KBM-7 (cell line): ENCODE measurements around the gene FAM13C.
A peak's percentile ranks its signal among the peaks of the same experiment; 100 is the strongest.
"Not testable (repeated sequence)": the region's sequence is repeated elsewhere in the genome, so short reads cannot be mapped to it uniquely, and the experiment has no call there.

ENCODE experiments used
- DNase-seq: peaks from one replicate; pipeline ENCODE4 v3.0.0-alpha.2; 2015
- in situ Hi-C: fragments of 300-500 bp; cut with MboI; formaldehyde crosslinking; loops from 2 replicates; pipeline ENCODE4 v1.14.3; 2020; ENCODE audit warnings: low sequenced_read_pairs, low pct_unique_long_range_greater_than_20kb, mixed read lengths

FAM13C gene

DNA sequence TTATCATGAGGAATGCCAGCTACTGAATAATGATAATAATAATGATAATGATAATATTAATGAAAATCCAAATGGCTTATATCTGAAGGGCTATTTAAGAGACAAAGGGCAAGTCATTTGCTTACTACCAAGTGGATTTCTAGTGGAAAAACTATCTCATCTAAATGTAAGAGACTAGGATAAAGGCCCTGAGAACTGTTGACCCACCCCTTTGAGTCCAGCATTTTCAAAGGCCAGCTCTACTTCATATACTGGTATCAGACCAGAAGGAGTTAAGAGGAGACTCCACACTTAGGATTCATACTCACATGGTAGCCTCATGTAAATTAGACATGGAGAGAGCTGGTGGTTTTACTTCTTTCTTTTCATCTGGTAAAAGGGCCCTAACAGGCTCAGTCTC is 109.9 kb downstream of the FAM13C start:
- in situ Hi-C loops, result loop anchor here (25.0 kb wide), 1 partner anchor 335 kb away; no protein-coding TSS in a partner anchor
- DNase-seq, result no peak

- in situ Hi-C loops, result no loop called here
These were observed 116.7 kb downstream of the FAM13C start for GRCh38 chr10:59245686-59246085.

DNA sequence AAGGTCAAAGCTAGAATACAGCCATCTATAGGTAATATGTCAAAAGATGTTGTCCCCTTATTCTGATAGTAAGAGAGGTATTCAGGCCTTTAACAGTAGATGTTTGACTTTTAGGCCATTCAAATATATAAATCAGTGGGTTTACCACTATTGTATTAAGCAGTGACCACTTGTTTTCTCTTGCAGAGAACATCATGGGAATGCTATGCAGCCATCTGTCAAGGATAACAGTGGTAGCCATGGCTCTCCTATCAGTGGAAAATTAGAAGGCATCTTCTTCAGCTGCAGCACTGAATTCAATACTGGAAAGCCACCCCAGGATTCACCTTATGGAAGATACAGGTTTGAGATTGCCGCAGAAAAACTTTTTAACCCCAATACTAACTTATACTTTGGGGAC is 117.5 kb downstream of the FAM13C start:
- DNase-seq, result no peak
- in situ Hi-C loops, result no loop called here

More at GRCh38 chr10:59245686-59246085, 116.7 kb downstream of the FAM13C start:
- DNase-seq, result no peak

GRCh38 chr10:59243611-59244195 is 118.6 kb downstream of the FAM13C start:
- no peak for DNase-seq
- in situ Hi-C loops, result no loop called here

GRCh38 chr10:59242991-59243390 is 119.4 kb downstream of the FAM13C start:
- in situ Hi-C loops, result no loop called here
- no peak for DNase-seq

GRCh38 chr10:59242057-59242456 is 120.3 kb downstream of the FAM13C start:
- no peak for DNase-seq
- in situ Hi-C loops, result no loop called here

GRCh38 chr10:59240582-59241183 is 121.7 kb downstream of the FAM13C start:
- DNase-seq, result peak; percentile 58
- in situ Hi-C loops, result no loop called here

DNA sequence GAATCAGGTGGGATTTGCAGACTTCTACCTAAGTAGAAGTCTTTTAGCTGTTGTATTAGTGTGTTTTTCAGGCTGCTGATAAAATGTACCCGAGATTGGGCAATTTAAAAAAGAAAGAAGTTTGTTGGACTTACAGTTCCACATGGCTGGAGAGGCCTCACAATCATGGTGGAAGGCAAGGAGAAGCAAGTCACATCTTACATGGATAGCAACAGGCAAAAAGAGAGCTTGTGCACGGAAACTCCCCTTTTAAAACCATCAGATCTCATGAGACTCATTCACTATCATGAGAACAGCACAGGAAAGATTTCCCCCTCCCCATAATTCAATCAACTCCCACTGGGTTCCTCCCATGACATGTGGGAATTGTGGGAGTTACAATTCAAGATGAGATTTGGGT is 123.2 kb downstream of the FAM13C start:
- in situ Hi-C loops, DNase-seq: not testable (repeated sequence)

DNA sequence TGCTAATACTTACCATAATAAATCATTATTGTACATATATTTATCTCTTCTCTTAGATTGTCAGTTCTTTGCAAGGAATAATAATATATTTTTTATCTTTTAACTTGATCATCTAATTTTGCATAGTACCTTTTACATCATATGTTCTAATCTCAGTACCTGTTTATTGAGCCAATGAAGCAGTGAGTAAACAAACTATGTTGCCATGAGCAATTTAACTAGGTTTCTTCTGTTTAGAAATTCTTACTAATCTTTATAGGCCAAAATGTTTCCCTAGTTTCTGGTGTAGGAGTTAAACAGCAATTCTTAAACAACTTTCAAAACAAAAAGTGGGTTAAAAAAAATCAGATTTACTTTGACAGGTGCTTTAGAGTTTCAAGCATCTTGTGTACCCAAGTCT is 124.6 kb downstream of the FAM13C start:
- in situ Hi-C loops, result no loop called here
- DNase-seq, result no peak

- in situ Hi-C loops, result no loop called here
- DNase-seq, result no peak
These were observed 126.2 kb downstream of the FAM13C start for GRCh38 chr10:59236064-59236697.

DNA sequence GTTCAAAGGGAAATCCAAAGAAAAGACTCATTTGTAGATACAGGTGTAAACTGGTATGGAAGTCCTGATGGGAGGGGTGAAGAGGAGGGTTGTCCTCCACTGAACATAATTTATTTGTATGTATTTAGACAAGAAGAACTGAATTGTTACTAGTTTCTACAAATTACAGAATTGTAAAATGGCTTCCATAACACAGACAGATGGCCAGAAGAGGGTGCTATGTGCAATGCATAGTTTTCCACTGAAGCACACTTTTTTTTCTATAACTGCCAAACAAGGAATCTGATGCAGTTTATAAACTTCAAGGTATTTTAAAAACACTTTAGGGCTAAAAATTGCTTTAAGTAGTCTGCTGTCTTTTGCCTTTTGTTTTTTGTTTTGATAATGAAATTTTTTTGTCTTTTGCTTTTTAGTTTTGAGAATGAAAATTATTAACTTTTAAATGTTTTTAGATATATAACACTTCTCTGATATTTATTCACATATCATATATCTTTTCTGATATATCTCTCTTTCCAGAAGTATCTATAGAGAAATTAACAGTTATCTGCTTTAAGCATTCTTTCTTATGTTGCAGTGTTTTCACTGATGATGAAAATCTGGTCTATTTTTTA is 127.4 kb downstream of the FAM13C start:
- DNase-seq, result peak; percentile 26
- in situ Hi-C loops, result no loop called here

DNA sequence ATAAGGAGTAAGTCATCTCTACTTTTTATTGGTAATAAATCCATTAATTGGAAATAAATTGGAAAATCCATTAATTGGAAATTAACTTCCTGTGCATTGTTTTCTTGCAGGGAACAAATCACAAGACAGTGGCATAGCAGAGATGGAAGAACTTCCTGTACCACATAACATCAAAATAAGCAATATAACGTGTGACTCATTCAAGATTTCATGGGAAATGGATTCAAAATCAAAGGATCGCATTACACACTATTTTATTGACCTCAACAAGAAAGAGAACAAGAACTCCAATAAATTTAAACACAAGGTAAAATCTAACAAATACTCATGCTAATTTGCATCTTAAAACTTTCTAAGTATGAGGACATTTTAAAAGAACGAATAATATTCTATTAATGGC is 128.2 kb downstream of the FAM13C start:
- no peak for DNase-seq
- in situ Hi-C loops, result no loop called here

GRCh38 chr10:59229441-59229840 is 132.9 kb downstream of the FAM13C start:
- in situ Hi-C loops, result no loop called here
- no peak for DNase-seq

- in situ Hi-C loops, result no loop called here
- DNase-seq, result no peak
These were observed 135.1 kb downstream of the FAM13C start for GRCh38 chr10:59227136-59227673.

DNA sequence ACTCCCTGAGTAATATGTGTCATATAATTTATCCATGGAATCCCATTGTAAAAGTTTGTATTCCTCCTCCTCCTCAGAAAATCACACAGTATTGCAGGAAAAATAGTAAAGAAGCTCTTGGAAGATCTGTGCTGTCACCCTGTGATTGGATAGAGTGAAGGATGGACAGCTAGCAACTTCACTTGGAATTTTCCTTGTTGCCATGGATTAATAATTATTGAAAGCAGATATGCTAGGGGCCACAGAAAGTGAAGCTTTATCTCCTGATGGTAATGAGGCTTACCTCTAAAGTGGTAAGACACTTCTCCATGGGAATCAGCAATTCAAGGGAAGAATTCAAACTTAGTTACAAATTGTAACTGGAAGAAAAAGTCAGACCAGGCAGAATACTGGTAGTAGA is 137.1 kb downstream of the FAM13C start:
- in situ Hi-C loops, result no loop called here
- DNase-seq, result no peak

GRCh38 chr10:59223597-59223996 is 138.8 kb downstream of the FAM13C start:
- in situ Hi-C loops, result not testable (repeated sequence)

GRCh38 chr10:59222788-59223187 is 139.6 kb downstream of the FAM13C start:
- in situ Hi-C loops, result no loop called here
- DNase-seq, result no peak

More at GRCh38 chr10:59223597-59223996, 138.8 kb downstream of the FAM13C start:
- not testable (repeated sequence) for DNase-seq

GRCh38 chr10:59216178-59216869 is 146.0 kb downstream of the FAM13C start:
- DNase-seq, result no peak
- in situ Hi-C loops, result no loop called here

- in situ Hi-C loops, result no loop called here
- no peak for DNase-seq
These were observed 148.2 kb downstream of the FAM13C start for GRCh38 chr10:59214160-59214559.
